Loucy (cell line): ENCODE measurements around the gene NID2.

ENCODE experiments used
- CTCF ChIP-seq: fragments of 200-600 bp; sonication (generic); conservative IDR thresholded peaks from 2 replicates; pipeline ENCODE4 v1.5.1; 2014; ENCODE audit warnings: mild to moderate bottlenecking, antibody characterized with exemption, low read length
- EZH2phosphoT487 ChIP-seq: fragments of 200-600 bp; IDR thresholded peaks from 2 replicates; pipeline ENCODE4 v1.6.1; 2018; ENCODE audit warnings: antibody characterized with exemption, mild to moderate bottlenecking, moderate library complexity, borderline replicate concordance

- TF ChIP-seq EZH2phosphoT487 (no peak), CTCF (no peak)
These were observed 42.7 kb upstream of the NID2 start for GRCh38 chr14:52111583-52111982.
